Mucosa of rectum (tissue), 2 donors: ENCODE measurements around the gene MPO.

Experiments
- H3K27ac ChIP-seq, 2 donors: one replicate each; pipeline ENCODE4 v1.7.0; 2013; ENCODE audit warnings: inconsistent platforms in 2 of 2, low read depth in 2 of 2, low read length in 2 of 2
- H3K27me3 ChIP-seq, 2 donors: one replicate each; pipeline ENCODE4 v1.7.0; 2013; ENCODE audit warnings: low read length in 2 of 2; ENCODE audit not compliant: control insufficient read depth in 2 of 2, insufficient read depth in 2 of 2
- H3K36me3 ChIP-seq, 2 donors: one replicate each; pipeline ENCODE4 v1.7.0; 2013; ENCODE audit warnings: low read length in 2 of 2; ENCODE audit not compliant: control insufficient read depth in 2 of 2, insufficient read depth in 2 of 2
- H3K4me1 ChIP-seq, 2 donors: one replicate each; pipeline ENCODE4 v1.7.0; 2013; ENCODE audit warnings: low read length in 2 of 2, mild to moderate bottlenecking in 1 of 2; ENCODE audit not compliant: control insufficient read depth in 2 of 2, insufficient read depth in 2 of 2
- H3K4me3 ChIP-seq, 2 donors: one replicate each; pipeline ENCODE4 v1.7.0; 2013; ENCODE audit warnings: low read length in 2 of 2
- H3K9ac ChIP-seq, 2 donors: one replicate each; pipeline ENCODE4 v1.7.0; 2013; ENCODE audit warnings: low read length in 2 of 2, low read depth in 1 of 2, mild to moderate bottlenecking in 1 of 2
- H3K9me3 ChIP-seq, 2 donors: one replicate each; pipeline ENCODE4 v1.7.0; 2013; ENCODE audit warnings: low read length in 2 of 2; ENCODE audit not compliant: control insufficient read depth in 2 of 2
- donor health status: healthy.
- donor health status: Normal muscosa, but diverticular disease.

MPO gene

DNA sequence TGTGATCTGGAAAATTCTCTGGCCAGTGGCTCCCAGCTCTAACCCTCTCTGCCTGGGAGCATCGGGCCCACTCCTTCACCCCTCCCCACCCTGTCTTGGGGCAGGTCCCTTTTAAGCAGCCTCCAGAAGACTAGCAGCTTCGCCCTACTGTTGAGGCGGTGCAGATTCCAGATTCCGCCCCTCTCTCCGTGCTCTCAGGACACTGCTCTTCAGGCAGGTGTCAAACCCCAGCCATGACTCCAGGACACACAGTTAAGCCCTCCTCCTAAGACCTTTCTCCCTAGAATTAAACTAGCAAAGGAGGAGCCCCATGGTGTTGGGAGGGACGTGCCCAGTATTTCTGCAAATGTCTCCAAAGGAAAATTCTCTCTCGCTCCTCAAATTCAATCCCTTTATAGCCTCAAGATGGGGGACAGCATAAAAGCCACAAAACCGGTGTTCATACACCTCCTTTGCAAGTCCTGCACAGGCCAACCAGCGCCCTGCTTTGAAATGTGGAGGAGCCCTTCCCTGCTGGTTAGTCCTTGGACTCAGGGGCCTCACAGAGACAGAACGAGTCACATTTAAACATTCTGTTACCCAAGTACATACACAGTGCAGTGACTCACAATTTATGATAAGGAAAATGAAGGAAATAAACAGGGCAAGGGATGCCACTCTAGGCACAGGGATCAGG, 35.2 kb downstream of the MPO start:
- H3K27ac ChIP-seq: no peak overlapping the region
- peaks cover 18 to 34% of the 10 kb centered on the region in 2 donors for H3K27me3 ChIP-seq
- H3K36me3 ChIP-seq: no peaks in the 10 kb centered on the region
- H3K4me3 ChIP-seq: no peak overlapping the region
- H3K9ac ChIP-seq: no peak overlapping the region
- H3K9me3 ChIP-seq: no peaks in the 10 kb centered on the region
- H3K4me1 ChIP-seq: peaks cover 0 to 5% of the 10 kb centered on the region in 2 donors

DNA sequence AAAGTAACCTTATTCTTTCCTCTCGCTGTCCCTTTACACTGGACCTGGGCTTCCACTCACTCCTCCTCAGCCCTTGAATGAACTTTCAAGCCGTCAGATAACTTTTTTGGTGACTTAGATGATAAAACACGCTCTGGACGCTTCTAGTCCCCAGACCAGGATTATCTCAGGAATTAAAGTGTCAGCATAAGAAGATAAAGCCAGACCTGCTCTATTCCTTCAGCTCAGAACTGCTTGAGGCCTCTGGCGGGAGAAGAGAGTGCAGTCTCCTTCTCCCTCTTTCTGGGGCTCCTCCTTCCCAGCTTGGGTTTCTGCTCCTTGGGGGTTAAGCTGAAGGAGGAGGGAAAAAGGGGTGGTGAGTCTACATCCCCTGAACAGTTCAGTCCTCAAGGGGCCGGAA, 35.8 kb downstream of the MPO start:
- no peak overlapping the region for H3K27ac ChIP-seq
- peaks cover 18 to 27% of the 10 kb centered on the region in 2 donors for H3K27me3 ChIP-seq
- H3K4me3 ChIP-seq: no peak overlapping the region
- H3K9ac ChIP-seq: no peak overlapping the region
- peaks cover 0 to 5% of the 10 kb centered on the region in 2 donors for H3K4me1 ChIP-seq
- no peaks in the 10 kb centered on the region for H3K36me3 ChIP-seq
- no peaks in the 10 kb centered on the region for H3K9me3 ChIP-seq

DNA sequence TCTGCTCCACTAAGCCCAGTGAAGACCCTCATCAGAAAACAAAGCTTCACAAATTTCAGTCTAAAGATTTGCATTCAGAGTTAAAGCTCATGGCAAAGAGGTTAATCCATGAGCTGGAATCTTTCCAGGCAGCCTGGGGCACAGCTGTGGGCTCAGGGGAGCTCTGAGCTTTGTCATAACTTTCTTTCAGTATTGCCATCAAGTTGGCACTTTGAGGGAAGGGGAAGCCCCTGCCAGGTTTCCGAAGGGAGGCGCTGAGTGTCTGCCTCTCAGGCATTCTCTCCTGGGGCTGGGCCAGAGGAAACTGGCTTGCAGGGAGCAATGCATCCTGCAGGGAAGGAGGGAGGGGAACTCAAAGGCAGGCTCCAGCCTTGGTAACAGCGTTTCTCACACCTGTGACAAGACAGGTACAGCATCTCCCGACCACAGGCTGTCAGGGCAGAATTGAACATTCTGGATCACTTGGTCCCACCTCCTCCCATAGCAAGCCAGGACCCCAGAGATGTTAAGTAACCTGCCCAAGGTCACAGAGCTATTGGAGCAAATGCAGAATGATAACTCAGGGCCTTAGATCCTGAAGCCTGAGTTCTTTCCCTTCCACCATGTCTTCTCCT, 38.5 kb downstream of the MPO start:
- H3K4me3 ChIP-seq: no peak overlapping the region
- H3K9ac ChIP-seq: no peak overlapping the region
- peaks cover 15 to 19% of the 10 kb centered on the region in 2 donors for H3K27me3 ChIP-seq
- no peaks in the 10 kb centered on the region for H3K9me3 ChIP-seq
- H3K27ac ChIP-seq: no peak overlapping the region
- H3K36me3 ChIP-seq: no peaks in the 10 kb centered on the region
- H3K4me1 ChIP-seq: no peaks in the 10 kb centered on the region

DNA sequence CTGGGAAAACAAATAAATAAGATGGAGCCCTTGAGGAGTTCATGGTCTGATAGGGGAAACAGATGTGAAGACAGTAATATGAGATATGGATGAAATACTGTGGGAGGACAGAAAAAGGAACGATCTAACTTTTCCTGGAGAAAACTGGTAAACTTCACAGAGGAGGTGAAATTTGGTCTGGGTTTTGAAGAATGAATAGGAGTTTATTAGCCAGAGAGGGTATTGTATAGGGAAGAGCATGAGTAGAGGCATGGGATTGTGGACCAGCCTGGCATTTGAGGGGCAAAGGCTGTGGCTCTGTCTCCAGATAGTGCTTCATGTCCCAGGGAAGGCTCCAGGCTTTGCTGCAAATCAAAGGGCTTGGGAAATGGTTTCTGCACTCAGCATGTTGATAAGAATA, 40.7 kb downstream of the MPO start:
- Histone ChIP-seq H3K4me1 (no peaks in the 10 kb centered on the region), H3K9ac (no peak overlapping the region), H3K36me3 (no peaks in the 10 kb centered on the region), H3K4me3 (no peak overlapping the region), H3K27me3 (peaks cover 15 to 22% of the 10 kb centered on the region in 2 donors), H3K27ac (no peak overlapping the region), H3K9me3 (no peaks in the 10 kb centered on the region)

DNA sequence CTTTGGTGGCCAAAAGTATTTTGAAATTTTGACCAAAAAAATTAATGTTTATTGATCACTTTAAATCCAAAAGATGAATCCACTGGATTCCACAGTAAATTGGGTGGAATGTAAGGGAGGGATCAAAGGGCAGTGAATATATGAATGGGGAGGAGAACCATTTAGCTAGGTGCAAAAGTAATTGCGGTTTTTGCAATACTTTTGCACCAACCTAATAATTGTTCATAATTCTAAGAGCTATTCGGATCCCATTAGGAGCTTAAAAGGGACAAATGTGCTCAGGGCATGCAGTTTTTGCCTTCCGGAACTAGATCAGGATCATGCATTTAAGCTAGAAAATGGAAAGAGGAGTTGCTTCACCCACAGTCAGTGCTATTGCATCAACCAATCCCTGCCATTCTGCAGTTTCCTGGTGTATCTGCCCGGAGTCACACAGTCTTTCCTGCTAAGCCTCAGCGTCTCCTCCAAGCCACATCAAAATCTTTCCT, 42.5 kb downstream of the MPO start, which contains the start of gene LPO:
Gene LPO, plus strand, starts transcription at position 438 of the 488 bp plus-strand sequence. CDS start 4,396 bp downstream, outside the sequence.
- H3K36me3 ChIP-seq: no peaks in the 10 kb centered on the region
- no peaks in the 10 kb centered on the region for H3K4me1 ChIP-seq
- no peak within 1 kb of the TSS for H3K4me3 ChIP-seq
- no peak within 1 kb of the TSS for H3K27ac ChIP-seq
- H3K27me3 ChIP-seq: peaks cover 13 to 22% of the 10 kb centered on the region in 2 donors
- H3K9ac ChIP-seq: no peak within 1 kb of the TSS
- no peaks in the 10 kb centered on the region for H3K9me3 ChIP-seq

DNA sequence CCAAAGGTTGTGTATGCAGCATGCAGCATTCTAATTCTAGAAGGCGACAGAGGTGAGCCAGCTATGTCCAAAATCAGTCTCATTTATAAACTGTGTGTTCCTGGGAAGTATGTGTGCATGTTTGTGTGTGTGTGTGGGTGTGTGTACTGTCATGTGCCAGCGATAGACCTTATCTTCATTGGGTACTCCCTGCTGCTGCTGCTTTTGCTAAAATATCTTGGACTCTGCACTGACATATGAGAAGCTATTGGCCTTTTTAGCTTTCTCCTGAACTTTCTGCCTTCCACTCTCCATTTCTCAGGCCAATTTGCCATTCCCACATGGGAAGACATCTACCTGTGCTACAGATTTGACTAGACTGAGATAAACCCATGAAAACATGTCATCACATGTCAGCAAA, 44.3 kb downstream of the MPO start:
- H3K36me3 ChIP-seq: no peaks in the 10 kb centered on the region
- H3K27ac ChIP-seq: no peak overlapping the region
- H3K9ac ChIP-seq: no peak overlapping the region
- H3K9me3 ChIP-seq: no peaks in the 10 kb centered on the region
- no peaks in the 10 kb centered on the region for H3K4me1 ChIP-seq
- H3K27me3 ChIP-seq: peaks cover 3 to 13% of the 10 kb centered on the region in 2 donors
- no peak overlapping the region for H3K4me3 ChIP-seq

DNA sequence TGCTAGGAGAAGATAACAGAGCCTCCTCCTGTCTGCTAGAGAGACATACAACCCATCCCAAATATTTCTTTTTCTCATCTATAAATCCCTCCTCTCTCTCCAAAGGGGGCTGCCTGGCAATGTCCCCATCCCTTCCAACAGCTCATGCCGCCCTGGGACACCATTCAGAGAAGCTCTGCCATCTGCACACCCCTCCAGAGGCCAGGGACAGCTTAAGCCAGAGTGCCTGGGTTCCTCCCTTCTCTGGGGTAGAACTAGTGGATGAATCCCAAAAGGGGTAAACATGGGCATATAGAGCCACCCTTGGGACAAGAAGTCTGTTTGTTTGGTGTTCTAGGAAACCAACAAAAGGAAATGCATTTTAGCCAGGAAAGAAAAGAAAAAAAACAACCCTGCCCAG, 44.9 kb downstream of the MPO start:
- H3K9ac ChIP-seq: no peak overlapping the region
- H3K4me1 ChIP-seq: no peaks in the 10 kb centered on the region
- H3K27me3 ChIP-seq: peaks cover 3 to 12% of the 10 kb centered on the region in 2 donors
- H3K4me3 ChIP-seq: no peak overlapping the region
- H3K36me3 ChIP-seq: no peaks in the 10 kb centered on the region
- no peaks in the 10 kb centered on the region for H3K9me3 ChIP-seq
- no peak overlapping the region for H3K27ac ChIP-seq

DNA sequence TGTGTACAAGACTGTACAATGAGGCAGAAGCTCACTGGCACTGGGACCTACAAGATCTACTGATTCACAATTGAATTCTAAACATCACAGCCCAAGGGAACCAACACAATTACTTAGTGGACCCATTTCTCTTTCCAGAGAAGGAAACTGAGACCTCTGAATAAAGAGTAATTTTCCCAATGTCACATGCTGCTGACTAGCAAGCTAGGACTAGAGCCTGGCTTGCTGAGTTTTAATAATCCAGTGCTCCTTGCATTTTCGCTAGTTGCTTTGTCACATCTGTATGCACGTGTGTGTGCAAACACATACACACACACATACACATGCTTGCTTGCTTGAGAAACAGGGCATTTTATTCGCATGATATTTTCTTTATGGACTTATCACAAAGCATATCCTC, 46.2 kb downstream of the MPO start:
- H3K36me3 ChIP-seq: no peaks in the 10 kb centered on the region
- no peak overlapping the region for H3K9ac ChIP-seq
- H3K27me3 ChIP-seq: peaks cover 6 to 12% of the 10 kb centered on the region in 2 donors
- H3K4me3 ChIP-seq: no peak overlapping the region
- H3K27ac ChIP-seq: no peak overlapping the region
- H3K9me3 ChIP-seq: no peaks in the 10 kb centered on the region
- no peaks in the 10 kb centered on the region for H3K4me1 ChIP-seq

DNA sequence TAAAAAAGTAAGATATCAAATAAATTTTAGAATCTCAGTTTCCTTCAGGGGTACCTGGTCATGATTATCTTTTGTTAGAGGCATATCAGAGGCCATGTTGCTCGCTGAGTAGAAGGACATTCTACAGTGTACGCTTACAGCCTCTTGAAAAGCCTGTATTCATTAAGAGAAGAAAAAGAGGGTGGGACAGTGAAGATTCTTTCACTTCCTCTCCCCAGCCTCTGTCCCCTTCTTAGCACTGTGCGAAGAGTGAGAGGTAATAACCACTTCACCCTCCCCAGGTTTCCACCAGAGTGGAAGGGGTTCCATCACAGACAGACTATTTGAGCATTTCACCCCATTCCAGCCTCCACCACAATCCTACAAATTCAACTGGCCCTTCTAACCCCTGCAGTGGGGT, 47.2 kb downstream of the MPO start:
- Histone ChIP-seq H3K27ac (no peak overlapping the region), H3K4me3 (no peak overlapping the region), H3K27me3 (peaks cover 3 to 12% of the 10 kb centered on the region in 2 donors), H3K36me3 (no peaks in the 10 kb centered on the region), H3K4me1 (no peaks in the 10 kb centered on the region), H3K9ac (no peak overlapping the region), H3K9me3 (no peaks in the 10 kb centered on the region)

DNA sequence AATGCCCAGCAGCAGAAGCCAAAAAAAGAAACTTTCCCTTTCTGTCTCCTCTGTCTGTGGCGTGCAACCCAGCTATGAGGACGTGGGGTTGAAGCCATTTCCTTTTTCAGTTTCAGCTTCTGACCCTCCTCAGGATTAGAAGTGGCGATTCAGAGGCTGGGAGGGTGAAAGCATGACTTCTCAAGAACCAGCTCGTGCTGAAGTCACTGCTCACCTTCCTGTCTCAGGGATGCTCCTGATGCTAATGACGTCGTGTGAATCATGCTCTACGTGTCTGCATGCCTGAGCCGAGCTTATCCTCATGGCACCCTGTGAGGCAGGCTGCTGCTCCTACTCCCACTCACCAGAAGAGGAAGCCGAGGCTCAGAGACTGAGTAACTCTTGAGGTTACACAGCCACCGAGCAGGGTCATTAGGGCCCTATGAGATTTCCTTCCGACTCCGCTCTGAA, 48.0 kb downstream of the MPO start:
- no peak overlapping the region for H3K27ac ChIP-seq
- H3K27me3 ChIP-seq: peaks cover 4 to 12% of the 10 kb centered on the region in 2 donors
- no peak overlapping the region for H3K9ac ChIP-seq
- H3K36me3 ChIP-seq: no peaks in the 10 kb centered on the region
- H3K9me3 ChIP-seq: no peaks in the 10 kb centered on the region
- no peak overlapping the region for H3K4me3 ChIP-seq
- no peaks in the 10 kb centered on the region for H3K4me1 ChIP-seq
